GM21515 (cell line): Measurements from ENCODE around the gene PSMA8.
"Not testable (repeated sequence)": the region's sequence is repeated elsewhere in the genome, so short reads cannot be mapped to it uniquely, and the experiment has no call there.

Experiments
- ATAC-seq: cut with Tn5 transposase; IDR thresholded peaks from one replicate; pipeline ENCODE4 v1.9.1; 2021; ENCODE audit not compliant: unreplicated experiment

Gene PSMA8

GRCh38 chr18:26228562-26229260, 95.0 kb downstream of the PSMA8 start:
- ATAC-seq = no peak

GRCh38 chr18:26230497-26230896, 96.8 kb downstream of the PSMA8 start:
- ATAC-seq = no peak

GRCh38 chr18:26233208-26233607, 99.5 kb downstream of the PSMA8 start:
- no peak for ATAC-seq

GRCh38 chr18:26237363-26237762, 103.7 kb downstream of the PSMA8 start:
- not testable (repeated sequence) for ATAC-seq

- not testable (repeated sequence) for ATAC-seq
Measured at GRCh38 chr18:26238718-26239117, 105.0 kb downstream of the PSMA8 start.

GRCh38 chr18:26242392-26242791, 108.7 kb downstream of the PSMA8 start:
- ATAC-seq = not testable (repeated sequence)
